NCI-H345 treated with DMSO at 0.1 percent for 48 hours (cell line): ENCODE results near the gene SCGB2A2.

Experiments used
- DNase-seq: peaks from one replicate; lab custom pipeline; 2025; ENCODE audit not compliant: unreplicated experiment; lab: John Stamatoyannopoulos, UW

The SCGB2A2 gene

GRCh38 chr11:62298975-62299374, 29.0 kb downstream of the SCGB2A2 start, which contains the start of gene SCGB1D4:
TSS of gene SCGB1D4 (minus strand) at chr11:62299075. CDS start at chr11:62299010, 65 bp downstream.
- DNase-seq, result no peak

- DNase-seq, result no peak
Measured at GRCh38 chr11:62306227-62306626, 36.3 kb downstream of the SCGB2A2 start.

- no peak for DNase-seq
Measured at GRCh38 chr11:62307950-62308349, 38.0 kb downstream of the SCGB2A2 start.

- DNase-seq, result no peak
Measured at GRCh38 chr11:62309991-62310390, 40.0 kb downstream of the SCGB2A2 start.

GRCh38 chr11:62315431-62315830, 45.5 kb downstream of the SCGB2A2 start:
- DNase-seq, result no peak

- no peak for DNase-seq
Measured at GRCh38 chr11:62322524-62322923, 52.6 kb downstream of the SCGB2A2 start.
